ENCODE data around the gene EDNRB. TPM values are rescaled to one million over a fixed set of nuclear protein-coding genes. Genes with fewer than 3 reads are reported as not detected.

EDNRB gene
- total RNA-seq, 1 experiment from 2014 or later: 0.13 TPM

GRCh38 chr13:77865622-77866021 lies 53.0 kb downstream of the EDNRB start:
- no peak for DNase-seq (ENCODE audit: low spot score)
- Histone ChIP-seq H3K27me3 (replicated peaks; ENCODE audit: insufficient read depth, low read depth, low read length, poor library complexity) (no peaks in the 10 kb centered on the region), H3K9me3 (ENCODE audit: low read depth, low read length, poor library complexity, severe bottlenecking) (no peaks in the 10 kb centered on the region), H3K36me3 (ENCODE audit: insufficient read depth, low read length, poor library complexity, severe bottlenecking) (no peaks in the 10 kb centered on the region), H3K4me1 (ENCODE audit: insufficient read depth, low read length, poor library complexity, severe bottlenecking) (peaks cover 37% of the 10 kb centered on the region), H3K4me3 (ENCODE audit: low read depth, low read length, poor library complexity, severe bottlenecking) (no peak overlapping the region), H3K27ac (ENCODE audit: low read depth, low read length, poor library complexity, severe bottlenecking) (no peak overlapping the region)
- TF ChIP-seq CTCF (conservative IDR thresholded peaks at IDR 0.05; ENCODE audit: low read depth, low read length) (no peak), EZH2 (IDR thresholded peaks at IDR 0.05; ENCODE audit: borderline replicate concordance, low read depth, low read length, poor library complexity, severe bottlenecking) (no peak)
- POLR2A ChIA-PET (ENCODE audit: low non-redundant PET): no interaction called here
- CTCF ChIA-PET: no interaction called here
- intact Hi-C loops (cut with micrococcal nuclease; ENCODE audit: unreplicated experiment): no loop called here
- BruUV-seq (replicated peaks): no TSS peak

GRCh38 chr13:77863144-77863543 lies 55.5 kb downstream of the EDNRB start:
- Histone ChIP-seq H3K27ac (ENCODE audit: low read depth, low read length, poor library complexity, severe bottlenecking) (peak overlapping the region; percentile 14), H3K9me3 (ENCODE audit: low read depth, low read length, poor library complexity, severe bottlenecking) (no peaks in the 10 kb centered on the region), H3K27me3 (replicated peaks; ENCODE audit: insufficient read depth, low read depth, low read length, poor library complexity) (no peaks in the 10 kb centered on the region), H3K4me1 (ENCODE audit: insufficient read depth, low read length, poor library complexity, severe bottlenecking) (peaks cover 54% of the 10 kb centered on the region), H3K36me3 (ENCODE audit: insufficient read depth, low read length, poor library complexity, severe bottlenecking) (no peaks in the 10 kb centered on the region), H3K4me3 (ENCODE audit: low read depth, low read length, poor library complexity, severe bottlenecking) (no peak overlapping the region)
- peak; percentile 93 for DNase-seq (ENCODE audit: low spot score)
- intact Hi-C loops (cut with micrococcal nuclease; ENCODE audit: unreplicated experiment): loop anchor here (1.0 to 5.0 kb wide), 3 partner anchors 30 to 170 kb away; no protein-coding TSS in a partner anchor
- POLR2A ChIA-PET (ENCODE audit: low non-redundant PET): no interaction called here
- CTCF ChIA-PET: interaction anchor here (1.3 kb wide), 1 partner anchor 34 kb away, joined by 3 read pairs; no protein-coding TSS in a partner anchor
- no TSS peak for BruUV-seq (replicated peaks)
- no peak for TF ChIP-seq EZH2 (IDR thresholded peaks at IDR 0.05; ENCODE audit: borderline replicate concordance, low read depth, low read length, poor library complexity, severe bottlenecking)
- no peak for TF ChIP-seq CTCF (conservative IDR thresholded peaks at IDR 0.05; ENCODE audit: low read depth, low read length)

GRCh38 chr13:77861741-77862140 lies 56.9 kb downstream of the EDNRB start:
- ChIA-PET POLR2A (ENCODE audit: low non-redundant PET) (no interaction called here), CTCF (no interaction called here)
- H3K4me1 ChIP-seq (ENCODE audit: insufficient read depth, low read length, poor library complexity, severe bottlenecking): peaks cover 54% of the 10 kb centered on the region
- no peak overlapping the region for H3K27ac ChIP-seq (ENCODE audit: low read depth, low read length, poor library complexity, severe bottlenecking)
- intact Hi-C loops (cut with micrococcal nuclease; ENCODE audit: unreplicated experiment): loop anchor here (2.0 to 5.0 kb wide), 2 partner anchors 36 to 169 kb away; no protein-coding TSS in a partner anchor
- H3K27me3 ChIP-seq (replicated peaks; ENCODE audit: insufficient read depth, low read depth, low read length, poor library complexity): no peaks in the 10 kb centered on the region
- TF ChIP-seq EZH2 (IDR thresholded peaks at IDR 0.05; ENCODE audit: borderline replicate concordance, low read depth, low read length, poor library complexity, severe bottlenecking): no peak
- no peak for TF ChIP-seq CTCF (conservative IDR thresholded peaks at IDR 0.05; ENCODE audit: low read depth, low read length)
- H3K36me3 ChIP-seq (ENCODE audit: insufficient read depth, low read length, poor library complexity, severe bottlenecking): no peaks in the 10 kb centered on the region
- H3K4me3 ChIP-seq (ENCODE audit: low read depth, low read length, poor library complexity, severe bottlenecking): no peak overlapping the region
- BruUV-seq (replicated peaks): no TSS peak
- H3K9me3 ChIP-seq (ENCODE audit: low read depth, low read length, poor library complexity, severe bottlenecking): no peaks in the 10 kb centered on the region
- no peak for DNase-seq (ENCODE audit: low spot score)

Measured in A673 (cell line).